Measurements from ENCODE around the gene CBFA2T2.
"Not testable (repeated sequence)": the region's sequence is repeated elsewhere in the genome, so short reads cannot be mapped to it uniquely, and the experiment has no call there.

Gene CBFA2T2

DNA sequence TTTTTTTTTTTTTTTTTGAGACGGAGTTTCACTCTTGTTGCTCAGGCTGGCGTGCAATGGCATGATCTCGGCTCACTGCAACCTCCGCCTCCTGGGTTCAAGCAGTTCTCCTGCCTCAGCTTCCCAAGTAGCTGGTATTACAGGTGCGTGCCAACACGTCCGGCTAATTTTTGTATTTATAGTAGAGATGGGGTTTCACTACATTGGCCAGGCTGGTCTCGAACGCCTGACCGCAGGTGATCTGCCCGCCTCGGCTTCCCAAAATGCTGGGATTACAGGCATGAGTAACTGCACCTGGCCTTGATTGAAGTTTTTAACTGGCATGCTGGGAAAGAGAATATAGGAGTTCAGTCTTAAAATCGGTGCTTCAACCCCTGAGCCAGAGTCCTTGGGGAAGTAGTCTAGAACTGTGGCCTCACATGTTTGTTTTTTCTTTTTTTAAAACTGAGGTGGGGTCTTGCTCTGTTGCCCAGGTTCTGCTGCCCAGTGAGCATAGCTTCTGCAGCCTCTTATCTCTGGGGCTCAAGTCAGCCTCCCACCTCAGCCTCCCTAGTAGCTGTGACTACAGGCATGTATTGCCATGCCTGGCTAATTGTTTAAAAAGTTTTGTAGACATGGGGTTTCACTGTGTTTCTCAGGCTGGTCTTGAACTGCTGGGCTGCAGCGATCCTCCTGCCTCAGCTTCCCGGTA lies 3.3 kb downstream of the CBFA2T2 start:
- Histone ChIP-seq H3K27me3 (replicated peaks) (no peaks in the 10 kb centered on the region), H3K4me3 (ENCODE audit: low read depth, low read length) (no peak overlapping the region), H3K36me3 (replicated peaks) (no peaks in the 10 kb centered on the region), H3K27ac (no peak overlapping the region)
- TF ChIP-seq, protein P1, sequence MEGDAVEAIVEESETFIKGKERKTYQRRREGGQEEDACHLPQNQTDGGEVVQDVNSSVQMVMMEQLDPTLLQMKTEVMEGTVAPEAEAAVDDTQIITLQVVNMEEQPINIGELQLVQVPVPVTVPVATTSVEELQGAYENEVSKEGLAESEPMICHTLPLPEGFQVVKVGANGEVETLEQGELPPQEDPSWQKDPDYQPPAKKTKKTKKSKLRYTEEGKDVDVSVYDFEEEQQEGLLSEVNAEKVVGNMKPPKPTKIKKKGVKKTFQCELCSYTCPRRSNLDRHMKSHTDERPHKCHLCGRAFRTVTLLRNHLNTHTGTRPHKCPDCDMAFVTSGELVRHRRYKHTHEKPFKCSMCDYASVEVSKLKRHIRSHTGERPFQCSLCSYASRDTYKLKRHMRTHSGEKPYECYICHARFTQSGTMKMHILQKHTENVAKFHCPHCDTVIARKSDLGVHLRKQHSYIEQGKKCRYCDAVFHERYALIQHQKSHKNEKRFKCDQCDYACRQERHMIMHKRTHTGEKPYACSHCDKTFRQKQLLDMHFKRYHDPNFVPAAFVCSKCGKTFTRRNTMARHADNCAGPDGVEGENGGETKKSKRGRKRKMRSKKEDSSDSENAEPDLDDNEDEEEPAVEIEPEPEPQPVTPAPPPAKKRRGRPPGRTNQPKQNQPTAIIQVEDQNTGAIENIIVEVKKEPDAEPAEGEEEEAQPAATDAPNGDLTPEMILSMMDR (IDR thresholded peaks at IDR 0.05; ENCODE audit: low read depth, low read length, missing control alignments) = no peak
- in situ Hi-C loops (cut with HindIII; ENCODE audit: low pct_ligation_motif_present, low sequenced_read_pairs) = no loop called here
- DNase-seq = no peak

DNA sequence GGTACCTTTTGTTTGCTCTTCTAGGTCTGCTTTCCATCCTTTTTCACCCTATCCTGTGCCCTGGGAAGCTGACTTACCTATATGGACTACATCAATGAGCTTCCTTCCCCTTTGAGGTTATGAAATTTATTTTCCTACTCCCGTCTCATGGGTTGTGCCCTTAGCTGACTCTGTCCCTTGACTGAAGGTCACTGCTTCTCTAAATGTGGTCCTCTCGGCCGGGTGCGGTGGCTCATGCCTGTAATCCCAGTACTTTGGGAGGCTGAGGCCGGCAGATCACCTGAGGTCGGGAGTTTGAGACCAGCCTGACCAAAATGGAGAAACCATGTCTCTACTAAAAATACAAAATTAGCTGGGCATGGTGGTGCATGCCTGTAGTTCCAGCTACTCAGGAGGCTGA lies 6.9 kb downstream of the CBFA2T2 start:
- H3K36me3 ChIP-seq (replicated peaks); H3K4me3 ChIP-seq (ENCODE audit: low read depth, low read length); in situ Hi-C loops (cut with HindIII; ENCODE audit: low pct_ligation_motif_present, low sequenced_read_pairs); H3K27me3 ChIP-seq (replicated peaks); H3K27ac ChIP-seq; DNase-seq: not testable (repeated sequence)

DNA sequence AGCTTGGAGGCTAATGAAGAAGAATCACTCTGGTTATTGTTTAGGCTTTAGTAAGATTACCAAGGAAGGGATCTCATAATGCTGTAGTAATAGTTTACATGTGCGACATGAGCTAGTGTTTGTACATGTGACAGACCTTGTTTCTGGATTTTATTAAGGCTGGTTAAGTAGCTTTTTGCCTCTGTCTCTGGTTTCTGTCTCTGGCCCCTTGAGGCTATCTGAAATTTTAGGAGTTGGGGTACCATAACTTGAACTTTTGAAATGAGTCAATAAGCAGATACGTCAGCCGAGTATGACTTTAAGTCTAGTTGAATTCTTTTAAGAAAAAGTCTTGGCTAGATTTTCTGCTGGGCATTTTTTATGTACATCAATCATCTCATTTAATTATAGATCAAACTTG lies 9.5 kb downstream of the CBFA2T2 start:
- TF ChIP-seq, protein P1 (IDR thresholded peaks at IDR 0.05; ENCODE audit: low read depth, low read length, missing control alignments) = no peak
- in situ Hi-C loops (cut with HindIII; ENCODE audit: low pct_ligation_motif_present, low sequenced_read_pairs) = no loop called here
- H3K27me3 ChIP-seq (replicated peaks) = no peaks in the 10 kb centered on the region
- DNase-seq = no peak
- H3K36me3 ChIP-seq (replicated peaks) = no peaks in the 10 kb centered on the region
- no peak overlapping the region for H3K27ac ChIP-seq
- no peak overlapping the region for H3K4me3 ChIP-seq (ENCODE audit: low read depth, low read length)

DNA sequence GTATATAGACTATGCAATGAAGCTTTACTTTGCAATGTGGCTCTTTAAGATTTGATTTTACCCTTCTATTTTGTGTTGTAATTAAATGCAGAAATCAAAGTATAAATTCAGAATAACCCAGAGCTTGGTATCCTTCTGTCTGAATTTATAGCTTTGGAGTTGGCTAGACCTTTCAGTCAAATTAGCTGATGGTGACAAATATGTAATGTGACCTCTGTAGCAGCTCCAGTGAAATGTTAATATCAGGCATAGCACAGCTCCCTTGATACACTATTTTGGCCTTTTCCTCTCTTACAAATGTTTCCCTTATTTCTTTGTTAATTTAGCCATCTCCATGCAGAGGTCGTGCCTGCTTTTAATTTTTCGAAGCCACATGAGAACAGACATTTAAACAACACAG lies 11.1 kb downstream of the CBFA2T2 start:
- Histone ChIP-seq H3K27ac (no peak overlapping the region), H3K27me3 (replicated peaks) (no peaks in the 10 kb centered on the region), H3K4me3 (ENCODE audit: low read depth, low read length) (no peak overlapping the region), H3K36me3 (replicated peaks) (no peaks in the 10 kb centered on the region)
- in situ Hi-C loops (cut with HindIII; ENCODE audit: low pct_ligation_motif_present, low sequenced_read_pairs) = no loop called here
- no peak for DNase-seq
- TF ChIP-seq, protein P1 (IDR thresholded peaks at IDR 0.05; ENCODE audit: low read depth, low read length, missing control alignments) = no peak

DNA sequence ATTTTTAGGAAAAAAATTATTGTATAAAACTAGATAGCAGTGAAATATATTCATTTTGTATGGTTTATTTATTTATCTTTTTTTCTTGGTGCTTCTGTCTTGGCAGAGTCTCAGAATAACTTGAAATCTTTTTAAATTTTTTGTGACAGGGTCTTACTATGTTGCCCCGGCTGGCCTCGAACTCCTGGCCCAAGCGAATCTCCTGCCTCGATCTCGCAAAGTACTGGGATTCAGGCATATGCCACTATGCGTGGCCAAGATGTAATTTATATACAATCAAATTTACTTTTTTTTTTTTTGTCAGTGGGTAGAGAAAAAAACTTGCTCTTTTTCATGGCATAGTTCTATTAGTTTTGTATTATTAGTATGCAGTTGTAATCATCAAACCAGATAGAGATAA lies 13.7 kb downstream of the CBFA2T2 start:
- TF ChIP-seq, protein P1 (IDR thresholded peaks at IDR 0.05; ENCODE audit: low read depth, low read length, missing control alignments) = no peak
- Histone ChIP-seq H3K36me3 (replicated peaks) (no peaks in the 10 kb centered on the region), H3K27me3 (replicated peaks) (no peaks in the 10 kb centered on the region), H3K27ac (no peak overlapping the region), H3K4me3 (ENCODE audit: low read depth, low read length) (no peak overlapping the region)
- DNase-seq = no peak
- in situ Hi-C loops (cut with HindIII; ENCODE audit: low pct_ligation_motif_present, low sequenced_read_pairs) = no loop called here

DNA sequence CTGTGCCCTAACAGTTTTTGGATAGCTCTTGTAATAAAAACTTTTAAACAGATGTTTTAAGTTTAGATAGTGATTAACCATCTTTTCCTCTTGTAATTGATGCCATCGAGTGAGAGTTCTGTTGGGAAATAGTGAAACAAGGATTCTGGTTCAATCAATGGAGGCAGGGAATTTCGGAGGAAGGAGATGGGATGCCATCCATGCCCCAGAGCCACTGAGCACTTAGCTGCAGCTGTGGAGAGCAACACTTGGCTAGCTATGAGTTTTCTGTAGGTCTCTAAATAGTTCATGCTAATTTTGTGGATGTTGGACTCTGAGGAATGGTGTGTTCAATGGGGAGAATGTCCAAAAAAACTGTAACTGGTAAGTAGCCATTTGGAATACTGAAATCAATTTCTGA lies 16.7 kb downstream of the CBFA2T2 start:
- Histone ChIP-seq H3K27me3 (replicated peaks) (no peaks in the 10 kb centered on the region), H3K27ac (no peak overlapping the region), H3K4me3 (ENCODE audit: low read depth, low read length) (no peak overlapping the region), H3K36me3 (replicated peaks) (no peaks in the 10 kb centered on the region)
- in situ Hi-C loops (cut with HindIII; ENCODE audit: low pct_ligation_motif_present, low sequenced_read_pairs) = no loop called here
- TF ChIP-seq, protein P1 (IDR thresholded peaks at IDR 0.05; ENCODE audit: low read depth, low read length, missing control alignments) = no peak
- DNase-seq = no peak
